HepG2 (cell line): ENCODE data around the gene LRIG1. TPM values are rescaled to one million over a fixed set of nuclear protein-coding genes. Genes with fewer than 3 reads are reported as not detected.
A peak's percentile ranks its signal among the peaks of the same experiment; 100 is the strongest.

Source experiments
- ARID2 ChIP-seq: sonication (generic); formaldehyde crosslinking; IDR thresholded peaks from 2 replicates; pipeline ENCODE4 v1.8.1; 2022; ENCODE audit warnings: mild to moderate bottlenecking, missing genetic modification reagents, borderline replicate concordance
- DNMT1 ChIP-seq: sonication (generic); formaldehyde crosslinking; IDR thresholded peaks from 2 replicates; pipeline ENCODE4 v1.5.1; 2020; ENCODE audit warnings: mild to moderate bottlenecking, missing genetic modification reagents
- EED ChIP-seq: sonication (generic); formaldehyde crosslinking; IDR thresholded peaks from 2 replicates; pipeline ENCODE4 v1.5.0; 2020; ENCODE audit warnings: mild to moderate bottlenecking, missing genetic modification reagents
- ETS1 ChIP-seq: sonication (generic); formaldehyde crosslinking; IDR thresholded peaks from 2 replicates; pipeline ENCODE4 v1.4.0; 2020; ENCODE audit warnings: missing genetic modification reagents
- FOXK2 ChIP-seq: fragments of 450-650 bp; IDR thresholded peaks from 2 replicates; pipeline ENCODE4 v1.6.1; 2016
- HIVEP1 ChIP-seq: sonication (generic); formaldehyde crosslinking; IDR thresholded peaks from 2 replicates; pipeline ENCODE4 v1.4.0; 2020; ENCODE audit warnings: mild to moderate bottlenecking, missing genetic modification reagents
- IRF2 ChIP-seq: IDR thresholded peaks from 2 replicates; pipeline ENCODE4 v1.6.1; 2018; ENCODE audit warnings: missing genetic modification reagents, missing compliant biosample characterization
- KDM4B ChIP-seq: sonication (generic); formaldehyde crosslinking; IDR thresholded peaks from 2 replicates; pipeline ENCODE4 v1.4.0; 2020; ENCODE audit warnings: missing genetic modification reagents
- NPAS2 ChIP-seq: sonication (generic); formaldehyde crosslinking; IDR thresholded peaks from 2 replicates; pipeline ENCODE4 v1.8.0; 2022; ENCODE audit warnings: mild to moderate bottlenecking, missing genetic modification reagents, borderline replicate concordance
- PRDM4 ChIP-seq: sonication (generic); formaldehyde crosslinking; IDR thresholded peaks from 2 replicates; pipeline ENCODE4 v1.9.0; 2021; ENCODE audit warnings: missing genetic modification reagents, borderline replicate concordance
- PREB ChIP-seq: sonication (generic); formaldehyde crosslinking; IDR thresholded peaks from 2 replicates; pipeline ENCODE4 v1.4.0; 2020; ENCODE audit warnings: missing genetic modification reagents
- SETDB1 ChIP-seq: sonication (generic); formaldehyde crosslinking; IDR thresholded peaks from 2 replicates; pipeline ENCODE4 v1.5.1; 2020; ENCODE audit warnings: missing genetic modification reagents, mild to moderate bottlenecking, borderline replicate concordance
- ZNF180 ChIP-seq: sonication (generic); formaldehyde crosslinking; IDR thresholded peaks from 2 replicates; pipeline ENCODE4 v1.4.0; 2020; ENCODE audit warnings: low read depth, missing genetic modification reagents, borderline replicate concordance
- ZNF256 ChIP-seq: sonication (generic); formaldehyde crosslinking; conservative IDR thresholded peaks from 2 replicates; pipeline ENCODE4 v1.4.0; 2020; ENCODE audit warnings: missing genetic modification reagents
- ZNF572 ChIP-seq: sonication (generic); formaldehyde crosslinking; IDR thresholded peaks from 2 replicates; pipeline ENCODE4 v1.5.1; 2020; ENCODE audit warnings: mild to moderate bottlenecking, missing genetic modification reagents
- ZNF768 ChIP-seq: sonication (generic); formaldehyde crosslinking; IDR thresholded peaks from 2 replicates; pipeline ENCODE4 v1.4.0; 2020; ENCODE audit warnings: missing genetic modification reagents
- ZNF781 ChIP-seq: sonication (generic); formaldehyde crosslinking; IDR thresholded peaks from 2 replicates; pipeline ENCODE4 v1.5.1; 2020; ENCODE audit warnings: borderline replicate concordance, mild to moderate bottlenecking, missing genetic modification reagents; ENCODE audit errors: not compliant biosample characterization
- polyA plus RNA-seq, 8 experiments: library from polyadenylated mRNA; depleted of rRNA in 3 of 8; stranded (reverse) in 7 of 8; unstranded in 1 of 8; fragments of >200 nt; fragmentation: Illumina TruSeq in 4 of 8; extraction: Trizol in 4 of 8; gene quantifications; 2 replicates each; pipeline versions ENCODE4 v1.2.1 to v1.2.3, GENCODE V29; 2011 to 2016; ENCODE audit warnings: low read depth in 4 of 8, missing spikeins in 1 of 8, mixed read lengths in 1 of 8; ENCODE audit not compliant: insufficient read depth in 1 of 8
- total RNA-seq, 5 experiments: library from RNA; depleted of rRNA; stranded (reverse); fragments of >200 nt; fragmentation: Illumina TruSeq; extraction: Trizol; gene quantifications; 2 replicates each; pipeline ENCODE4 v1.2.3, GENCODE V29; 2016; ENCODE audit warnings: low read depth in 1 of 5
- TF ChIP-seq, protein P1 (sequence below): sonication (generic); formaldehyde crosslinking; IDR thresholded peaks from 2 replicates; pipeline ENCODE4 v1.4.0; 2020; ENCODE audit warnings: missing genetic modification reagents, borderline replicate concordance
- TF ChIP-seq, protein P2 (sequence below): IDR thresholded peaks from 2 replicates; pipeline ENCODE4 v1.6.1; 2016; ENCODE audit warnings: low read depth, borderline replicate concordance

Gene LRIG1
- total and polyA plus RNA-seq, 2 of the 13 experiments (the other 11 are each of a cell fraction or from before 2014, with no cell fraction given) = 17.8 to 24.8 TPM

GRCh38 chr3:66481071-66482017 is 19.5 kb downstream of the LRIG1 start (continued):
- TF ChIP-seq PRDM4 (no peak), DNMT1 (CRISPR knock-in tag) (no peak), ETS1 (CRISPR knock-in tag) (no peak), ZNF781 (CRISPR knock-in tag) (no peak), ZNF768 (CRISPR knock-in tag) (no peak), FOXK2 (peak; percentile 67; the same call in 1 of the 2 replicates), KDM4B (peak; percentile 94), PREB (CRISPR knock-in tag) (no peak), ZNF572 (no peak), NPAS2 (CRISPR knock-in tag) (no peak), ZNF180 (CRISPR knock-in tag) (no peak), SETDB1 (no peak), IRF2 (CRISPR knock-in tag) (peak; percentile 97), EED (no peak; the same call in 1 of the 2 replicates), ARID2 (CRISPR knock-in tag) (0 out of 2 replicates have a peak, but pooled peaks have one; percentile 35), HIVEP1 (no peak), ZNF256 (no peak)
- TF ChIP-seq, protein P1, sequence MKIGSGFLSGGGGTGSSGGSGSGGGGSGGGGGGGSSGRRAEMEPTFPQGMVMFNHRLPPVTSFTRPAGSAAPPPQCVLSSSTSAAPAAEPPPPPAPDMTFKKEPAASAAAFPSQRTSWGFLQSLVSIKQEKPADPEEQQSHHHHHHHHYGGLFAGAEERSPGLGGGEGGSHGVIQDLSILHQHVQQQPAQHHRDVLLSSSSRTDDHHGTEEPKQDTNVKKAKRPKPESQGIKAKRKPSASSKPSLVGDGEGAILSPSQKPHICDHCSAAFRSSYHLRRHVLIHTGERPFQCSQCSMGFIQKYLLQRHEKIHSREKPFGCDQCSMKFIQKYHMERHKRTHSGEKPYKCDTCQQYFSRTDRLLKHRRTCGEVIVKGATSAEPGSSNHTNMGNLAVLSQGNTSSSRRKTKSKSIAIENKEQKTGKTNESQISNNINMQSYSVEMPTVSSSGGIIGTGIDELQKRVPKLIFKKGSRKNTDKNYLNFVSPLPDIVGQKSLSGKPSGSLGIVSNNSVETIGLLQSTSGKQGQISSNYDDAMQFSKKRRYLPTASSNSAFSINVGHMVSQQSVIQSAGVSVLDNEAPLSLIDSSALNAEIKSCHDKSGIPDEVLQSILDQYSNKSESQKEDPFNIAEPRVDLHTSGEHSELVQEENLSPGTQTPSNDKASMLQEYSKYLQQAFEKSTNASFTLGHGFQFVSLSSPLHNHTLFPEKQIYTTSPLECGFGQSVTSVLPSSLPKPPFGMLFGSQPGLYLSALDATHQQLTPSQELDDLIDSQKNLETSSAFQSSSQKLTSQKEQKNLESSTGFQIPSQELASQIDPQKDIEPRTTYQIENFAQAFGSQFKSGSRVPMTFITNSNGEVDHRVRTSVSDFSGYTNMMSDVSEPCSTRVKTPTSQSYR (CRISPR knock-in tag) = peak; percentile 85
- TF ChIP-seq, protein P2, sequence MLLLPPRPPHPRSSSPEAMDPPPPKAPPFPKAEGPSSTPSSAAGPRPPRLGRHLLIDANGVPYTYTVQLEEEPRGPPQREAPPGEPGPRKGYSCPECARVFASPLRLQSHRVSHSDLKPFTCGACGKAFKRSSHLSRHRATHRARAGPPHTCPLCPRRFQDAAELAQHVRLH (CRISPR knock-in tag) = peak; percentile 92; the same call in 1 of the 2 replicates
